ENCODE data around the gene TENM3. TPM values are rescaled to one million over a fixed set of nuclear protein-coding genes. Genes with fewer than 3 reads are reported as not detected.

The TENM3 gene
- total RNA-seq, 2 experiments from 2014 or later, result not detected

GRCh38 chr4:182748949-182749348, 505.7 kb downstream of the TENM3 start:
- no peaks in the 10 kb centered on the region for H3K36me3 Mint-ChIP-seq
- H3K9me3 Mint-ChIP-seq (ENCODE audit: low read depth), result no peaks in the 10 kb centered on the region
- H3K27ac Mint-ChIP-seq, result no peak overlapping the region
- H3K4me1 Mint-ChIP-seq, result peaks cover 6% of the 10 kb centered on the region
- H3K27me3 Mint-ChIP-seq, result peaks cover 6% of the 10 kb centered on the region
- DNase-seq (no peak), ATAC-seq (no peak)
- CTCF ChIA-PET, result no interaction called here
- H3K4me3 Mint-ChIP-seq, result no peak overlapping the region

- H3K4me3 Mint-ChIP-seq, result no peak overlapping the region
- CTCF ChIA-PET, result no interaction called here
- H3K9me3 Mint-ChIP-seq (ENCODE audit: low read depth), result no peaks in the 10 kb centered on the region
- H3K27ac Mint-ChIP-seq, result no peak overlapping the region
- H3K36me3 Mint-ChIP-seq, result no peaks in the 10 kb centered on the region
- DNase-seq, result no peak
- H3K4me1 Mint-ChIP-seq, result peaks cover 6% of the 10 kb centered on the region
- H3K27me3 Mint-ChIP-seq, result peaks cover 6% of the 10 kb centered on the region
- ATAC-seq, result no peak
Measured at GRCh38 chr4:182749667-182750167, 506.5 kb downstream of the TENM3 start.

- peaks cover 4% of the 10 kb centered on the region for H3K27me3 Mint-ChIP-seq
- H3K4me1 Mint-ChIP-seq, result peaks cover 6% of the 10 kb centered on the region
- CTCF ChIA-PET, result interaction anchor here (0.9 kb wide), 1 partner anchor 37 kb away, joined by 3 read pairs; no protein-coding TSS in a partner anchor
- no peaks in the 10 kb centered on the region for H3K9me3 Mint-ChIP-seq (ENCODE audit: low read depth)
- DNase-seq, result no peak
- H3K4me3 Mint-ChIP-seq, result no peak overlapping the region
- ATAC-seq, result no peak
- H3K36me3 Mint-ChIP-seq, result no peaks in the 10 kb centered on the region
- no peak overlapping the region for H3K27ac Mint-ChIP-seq
Measured at GRCh38 chr4:182752158-182752910, 509.1 kb downstream of the TENM3 start.

GRCh38 chr4:182754895-182755294, 511.7 kb downstream of the TENM3 start:
- DNase-seq (no peak), ATAC-seq (no peak)
- H3K27ac Mint-ChIP-seq, result no peak overlapping the region
- H3K27me3 Mint-ChIP-seq, result no peaks in the 10 kb centered on the region
- CTCF ChIA-PET, result no interaction called here
- H3K9me3 Mint-ChIP-seq (ENCODE audit: low read depth), result no peaks in the 10 kb centered on the region
- no peak overlapping the region for H3K4me3 Mint-ChIP-seq
- H3K36me3 Mint-ChIP-seq, result no peaks in the 10 kb centered on the region
- H3K4me1 Mint-ChIP-seq, result no peaks in the 10 kb centered on the region

GRCh38 chr4:182756161-182756690, 513.0 kb downstream of the TENM3 start:
- H3K27ac Mint-ChIP-seq, result no peak overlapping the region
- ATAC-seq, result no peak

GRCh38 chr4:182758273-182758672, 515.1 kb downstream of the TENM3 start:
- Mint-ChIP-seq H3K4me1 (no peaks in the 10 kb centered on the region), H3K36me3 (no peaks in the 10 kb centered on the region), H3K27me3 (no peaks in the 10 kb centered on the region), H3K9me3 (ENCODE audit: low read depth) (no peaks in the 10 kb centered on the region), H3K4me3 (no peak overlapping the region), H3K27ac (no peak overlapping the region)
- DNase-seq, result no peak
- ATAC-seq, result no peak
- CTCF ChIA-PET, result no interaction called here

More at GRCh38 chr4:182756161-182756690, 513.0 kb downstream of the TENM3 start:
- Mint-ChIP-seq H3K27me3 (no peaks in the 10 kb centered on the region), H3K4me1 (no peaks in the 10 kb centered on the region), H3K4me3 (no peak overlapping the region), H3K36me3 (no peaks in the 10 kb centered on the region), H3K9me3 (ENCODE audit: low read depth) (no peaks in the 10 kb centered on the region)
- CTCF ChIA-PET, result no interaction called here
- no peak for DNase-seq

- Mint-ChIP-seq H3K4me1 (no peaks in the 10 kb centered on the region), H3K27ac (no peak overlapping the region), H3K4me3 (no peak overlapping the region), H3K36me3 (no peaks in the 10 kb centered on the region), H3K9me3 (ENCODE audit: low read depth) (no peaks in the 10 kb centered on the region), H3K27me3 (no peaks in the 10 kb centered on the region)
- ATAC-seq (no peak), DNase-seq (no peak)
- CTCF ChIA-PET, result no interaction called here
Measured at GRCh38 chr4:182760551-182761043, 517.4 kb downstream of the TENM3 start.

- no peak overlapping the region for H3K4me3 Mint-ChIP-seq
- no peak overlapping the region for H3K27ac Mint-ChIP-seq
- no peaks in the 10 kb centered on the region for H3K9me3 Mint-ChIP-seq (ENCODE audit: low read depth)
- H3K4me1 Mint-ChIP-seq, result no peaks in the 10 kb centered on the region
- CTCF ChIA-PET, result no interaction called here
- no peak for DNase-seq
- H3K27me3 Mint-ChIP-seq, result no peaks in the 10 kb centered on the region
- ATAC-seq, result no peak
- no peaks in the 10 kb centered on the region for H3K36me3 Mint-ChIP-seq
Measured at GRCh38 chr4:182764137-182764536, 520.9 kb downstream of the TENM3 start.

- Mint-ChIP-seq H3K4me3 (no peak overlapping the region), H3K27me3 (no peaks in the 10 kb centered on the region), H3K4me1 (no peaks in the 10 kb centered on the region), H3K36me3 (no peaks in the 10 kb centered on the region), H3K27ac (no peak overlapping the region), H3K9me3 (ENCODE audit: low read depth) (no peaks in the 10 kb centered on the region)
- ATAC-seq, result no peak
- no peak for DNase-seq
- CTCF ChIA-PET, result interaction anchor here (0.9 kb wide), 1 partner anchor 11 kb away, joined by 3 read pairs; no protein-coding TSS in a partner anchor
Measured at GRCh38 chr4:182764642-182765041, 521.4 kb downstream of the TENM3 start.

- H3K27ac Mint-ChIP-seq, result no peak overlapping the region
- H3K36me3 Mint-ChIP-seq, result no peaks in the 10 kb centered on the region
- H3K4me3 Mint-ChIP-seq, result no peak overlapping the region
- CTCF ChIA-PET, result no interaction called here
- H3K4me1 Mint-ChIP-seq, result no peaks in the 10 kb centered on the region
- no peaks in the 10 kb centered on the region for H3K9me3 Mint-ChIP-seq (ENCODE audit: low read depth)
- ATAC-seq, result no peak
- no peak for DNase-seq
- no peaks in the 10 kb centered on the region for H3K27me3 Mint-ChIP-seq
Measured at GRCh38 chr4:182765987-182766856, 523.0 kb downstream of the TENM3 start.

GRCh38 chr4:182766857-182767250, 523.7 kb downstream of the TENM3 start:
- CTCF ChIA-PET, result no interaction called here
- H3K4me1 Mint-ChIP-seq, result no peaks in the 10 kb centered on the region
- ATAC-seq (no peak), DNase-seq (no peak)
- no peaks in the 10 kb centered on the region for H3K9me3 Mint-ChIP-seq (ENCODE audit: low read depth)
- H3K27me3 Mint-ChIP-seq, result no peaks in the 10 kb centered on the region
- H3K27ac Mint-ChIP-seq, result no peak overlapping the region
- no peaks in the 10 kb centered on the region for H3K36me3 Mint-ChIP-seq
- no peak overlapping the region for H3K4me3 Mint-ChIP-seq

- no peaks in the 10 kb centered on the region for H3K36me3 Mint-ChIP-seq
- DNase-seq, result no peak
- no peak for ATAC-seq
- no peak overlapping the region for H3K27ac Mint-ChIP-seq
- no peaks in the 10 kb centered on the region for H3K9me3 Mint-ChIP-seq (ENCODE audit: low read depth)
- H3K27me3 Mint-ChIP-seq, result peaks cover 3% of the 10 kb centered on the region
- H3K4me1 Mint-ChIP-seq, result no peaks in the 10 kb centered on the region
- no peak overlapping the region for H3K4me3 Mint-ChIP-seq
- CTCF ChIA-PET, result no interaction called here
Measured at GRCh38 chr4:182768838-182769237, 525.6 kb downstream of the TENM3 start.

GRCh38 chr4:182770259-182770995, 527.2 kb downstream of the TENM3 start:
- Mint-ChIP-seq H3K27ac (no peak overlapping the region), H3K4me3 (no peak overlapping the region), H3K4me1 (no peaks in the 10 kb centered on the region), H3K9me3 (ENCODE audit: low read depth) (no peaks in the 10 kb centered on the region), H3K27me3 (peaks cover 3% of the 10 kb centered on the region), H3K36me3 (no peaks in the 10 kb centered on the region)
- CTCF ChIA-PET, result no interaction called here
- ATAC-seq, result no peak
- DNase-seq, result no peak

Data from activated CD8-positive, alpha-beta memory T cell treated with anti-CD3 and anti-CD28 coated beads, Interleukin-2, amount 10 ng/mL, durations not matched to agents 7 days and 5 days (primary cell).